DMS79 (cell line): ENCODE data around the gene CCDC150.
"Not testable (repeated sequence)": the region's sequence is repeated elsewhere in the genome, so short reads cannot be mapped to it uniquely, and the experiment has no call there.

ENCODE experiments used
- DNase-seq: peaks from one replicate; lab custom pipeline; 2025; lab: John Stamatoyannopoulos, UW

The CCDC150 gene

DNA sequence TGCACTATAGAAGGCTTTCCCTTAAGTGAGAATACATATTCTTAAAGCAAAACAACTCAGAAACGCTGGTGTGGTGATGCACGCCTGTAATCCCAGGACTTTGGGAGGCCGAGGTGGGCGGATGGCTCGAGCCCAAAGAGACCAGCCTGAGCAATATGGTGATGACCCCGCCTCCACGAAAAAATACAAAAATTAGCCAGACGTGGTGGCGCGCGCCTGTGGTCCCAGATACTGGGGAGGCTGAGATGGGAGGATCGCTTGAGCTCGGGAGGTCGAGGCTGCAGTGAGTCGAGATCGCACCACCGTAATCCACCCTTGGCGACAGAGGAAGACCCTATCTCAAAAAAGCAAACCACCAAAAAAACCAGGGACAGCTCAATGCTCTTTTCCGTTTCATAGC lies 750 bp upstream of the CCDC150 start:
- DNase-seq = no peak

DNA sequence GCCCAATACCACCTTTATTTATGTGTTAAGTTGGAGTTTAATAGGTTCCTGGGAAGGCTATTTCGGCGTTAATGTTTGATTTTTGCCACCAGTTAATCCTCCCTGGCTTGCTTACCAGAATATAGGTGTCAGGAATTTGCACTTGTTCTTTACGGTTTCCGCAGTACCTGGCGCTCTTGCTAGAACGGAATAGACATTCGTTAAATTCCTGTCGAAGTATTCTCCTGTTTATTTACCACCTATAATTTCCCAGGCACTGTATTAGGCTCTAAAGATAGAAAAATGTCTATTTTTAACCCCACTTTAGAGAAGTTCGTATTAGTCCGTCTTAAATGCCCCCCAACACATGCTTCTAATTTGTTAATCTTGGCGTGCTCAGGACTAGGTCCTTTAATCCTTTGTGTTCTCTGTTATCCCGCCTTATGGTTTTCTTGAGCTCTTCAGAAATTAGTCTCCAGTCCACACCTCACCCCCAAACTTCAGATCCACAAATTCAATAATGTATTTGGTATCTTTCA lies 575 bp downstream of the CCDC150 start:
- DNase-seq = no peak

DNA sequence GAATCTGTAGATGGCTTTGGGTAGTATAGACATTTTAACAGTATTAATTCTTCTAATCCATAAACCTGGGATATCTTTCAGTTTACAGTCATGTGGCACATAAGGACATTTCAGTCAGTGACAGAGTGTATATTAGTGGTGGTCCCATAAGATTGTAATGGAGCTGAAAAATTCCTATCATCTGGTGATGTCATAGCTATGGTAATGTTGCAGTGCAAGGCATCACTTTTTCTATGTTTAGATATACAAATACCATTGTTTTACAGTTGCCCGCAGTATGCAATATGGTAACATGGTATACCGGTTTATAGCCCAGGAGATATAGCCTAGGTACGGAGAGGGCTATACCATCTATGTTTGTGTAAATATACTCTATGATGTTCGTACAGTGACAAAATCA lies 9.7 kb downstream of the CCDC150 start:
- no peak for DNase-seq

GRCh38 chr2:196651387-196652094 lies 12.0 kb downstream of the CCDC150 start:
- DNase-seq = no peak

DNA sequence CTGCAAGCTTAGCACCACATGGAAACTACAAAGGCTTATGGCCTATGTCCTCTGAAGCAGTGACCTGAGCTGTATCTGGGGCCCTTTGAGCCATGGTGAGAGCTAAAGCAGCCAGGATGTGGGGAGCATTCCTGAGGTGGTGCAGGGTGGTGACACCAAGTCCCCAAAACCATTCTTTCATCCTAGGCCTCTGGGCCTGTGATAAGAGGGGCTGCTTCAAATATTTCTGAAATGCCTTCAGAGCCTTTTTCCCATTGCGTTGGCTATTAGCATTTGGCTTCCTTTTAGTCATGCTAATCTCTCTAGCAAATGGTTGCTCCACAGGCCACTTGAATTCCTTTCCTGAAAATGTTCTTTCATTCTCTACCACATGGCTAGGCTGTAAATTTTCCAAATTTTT lies 13.4 kb downstream of the CCDC150 start:
- DNase-seq = no peak

- no peak for DNase-seq
Observed at GRCh38 chr2:196653843-196654242, 14.3 kb downstream of the CCDC150 start.

GRCh38 chr2:196655761-196656160 lies 16.2 kb downstream of the CCDC150 start:
- DNase-seq = no peak

GRCh38 chr2:196657333-196657732 lies 17.8 kb downstream of the CCDC150 start:
- no peak for DNase-seq

- DNase-seq = no peak
Observed at GRCh38 chr2:196659844-196660243, 20.3 kb downstream of the CCDC150 start.

DNA sequence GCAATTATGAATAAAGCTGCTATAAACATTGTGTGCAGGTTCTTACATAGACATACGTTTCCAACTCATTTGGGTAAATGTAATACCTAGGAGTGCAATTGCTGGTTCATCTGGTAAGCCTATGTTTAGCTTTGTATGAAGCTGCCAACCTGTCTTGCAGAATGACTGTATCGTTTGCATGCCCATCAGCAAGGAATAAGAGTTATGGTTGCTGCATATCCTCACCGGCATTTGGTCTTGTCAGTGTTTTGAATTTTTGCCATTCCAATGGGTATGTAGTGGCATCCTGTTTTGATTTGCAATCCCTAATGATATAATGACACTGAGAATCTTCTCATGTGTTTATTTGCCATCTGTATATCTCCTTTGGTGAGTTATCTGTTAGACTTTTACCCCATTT lies 20.7 kb downstream of the CCDC150 start:
- no peak for DNase-seq

- DNase-seq = no peak
Observed at GRCh38 chr2:196670342-196670741, 30.8 kb downstream of the CCDC150 start.

DNA sequence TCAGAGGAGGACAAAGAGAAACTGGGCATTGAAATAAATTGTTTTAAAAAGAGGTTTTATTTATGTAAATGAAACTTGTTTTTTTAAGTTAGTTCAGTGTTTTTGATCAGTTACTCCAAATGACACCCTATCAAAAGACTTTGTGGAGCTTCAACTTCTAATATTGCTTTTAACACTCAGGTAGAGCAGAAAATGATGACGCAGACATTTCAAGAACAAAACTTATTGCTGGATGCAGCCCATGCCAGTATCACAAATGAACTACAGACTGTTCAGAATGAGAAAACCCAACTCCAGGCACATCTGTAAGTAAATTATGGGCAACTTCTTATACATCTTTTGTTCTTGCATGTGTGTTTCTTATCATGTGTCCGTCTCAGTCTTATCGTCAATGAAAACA lies 36.4 kb downstream of the CCDC150 start:
- no peak for DNase-seq

DNA sequence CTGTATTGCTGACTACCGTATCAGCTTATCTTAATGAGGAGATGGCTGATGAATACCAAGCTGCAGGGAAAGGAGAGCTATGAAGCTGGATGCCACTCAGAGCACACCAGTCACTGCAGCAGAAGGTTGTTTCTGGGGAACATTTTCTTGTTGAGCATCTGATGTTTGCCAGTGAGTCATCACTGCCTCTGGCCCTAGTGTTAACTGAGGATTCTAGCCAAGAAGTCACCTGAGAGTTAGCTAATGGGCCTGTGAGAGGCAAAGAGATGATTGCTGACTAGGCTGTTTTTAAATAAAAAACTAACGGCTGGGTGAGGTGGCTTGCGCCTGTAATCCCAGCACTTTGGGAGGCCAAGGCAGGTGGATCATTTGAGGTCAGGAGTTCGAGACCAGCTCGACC lies 37.9 kb downstream of the CCDC150 start:
- DNase-seq = no peak

DNA sequence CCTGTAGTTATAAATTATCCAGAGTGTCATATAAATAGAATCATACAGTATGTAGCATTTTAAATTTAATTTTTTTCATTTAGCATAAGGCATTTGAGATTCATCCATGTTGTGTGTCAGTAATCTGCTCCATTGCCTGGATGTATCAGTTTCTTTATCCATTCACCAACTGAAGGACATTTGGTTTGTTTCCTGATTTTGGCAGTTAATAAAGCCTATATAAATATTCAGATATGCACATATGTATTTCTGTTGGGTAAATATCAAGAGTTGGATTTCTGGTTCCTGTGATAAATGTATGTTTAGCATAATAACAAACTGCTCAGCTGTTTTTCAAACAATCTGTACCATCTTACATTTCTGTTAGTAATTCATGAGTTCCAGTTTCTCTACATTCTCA lies 39.9 kb downstream of the CCDC150 start:
- no peak for DNase-seq

DNA sequence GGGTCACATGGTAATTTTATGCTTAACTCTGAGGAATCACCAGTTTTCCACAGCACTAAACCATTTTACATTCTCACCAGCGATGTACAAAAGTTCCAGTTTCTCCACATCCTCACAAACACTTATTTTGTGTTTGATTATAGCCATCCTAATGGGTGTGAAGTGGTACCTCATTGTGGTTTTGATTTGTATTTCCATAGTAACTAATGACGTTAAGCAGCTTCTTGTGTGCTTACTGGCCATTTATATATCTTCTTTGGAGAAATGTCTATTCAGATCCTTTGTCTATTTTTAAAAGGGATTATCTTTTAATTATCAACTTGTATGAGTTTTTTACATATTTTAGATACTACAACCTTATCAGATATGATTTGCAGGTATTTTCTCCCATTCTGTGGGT lies 42.0 kb downstream of the CCDC150 start:
- DNase-seq = no peak

GRCh38 chr2:196685792-196686191 lies 46.3 kb downstream of the CCDC150 start:
- no peak for DNase-seq

DNA sequence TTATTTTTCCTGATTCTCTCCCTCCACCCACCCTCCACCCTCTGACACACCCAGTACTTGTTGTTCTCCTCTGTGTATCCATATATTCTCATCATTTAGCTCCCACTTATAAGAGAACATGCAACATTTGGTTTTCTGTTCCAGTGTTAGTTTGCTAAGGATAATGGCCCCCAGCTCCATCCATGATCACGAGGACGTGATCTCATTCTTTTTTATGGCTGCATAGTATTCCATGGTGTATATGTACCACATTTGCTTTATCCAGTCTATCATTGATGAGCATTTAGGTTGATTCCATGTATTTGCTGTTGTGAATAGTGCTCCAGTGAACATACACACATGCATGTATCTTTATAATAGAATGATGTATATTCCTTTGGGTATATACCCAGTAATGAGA lies 47.2 kb downstream of the CCDC150 start:
- DNase-seq = not testable (repeated sequence)

DNA sequence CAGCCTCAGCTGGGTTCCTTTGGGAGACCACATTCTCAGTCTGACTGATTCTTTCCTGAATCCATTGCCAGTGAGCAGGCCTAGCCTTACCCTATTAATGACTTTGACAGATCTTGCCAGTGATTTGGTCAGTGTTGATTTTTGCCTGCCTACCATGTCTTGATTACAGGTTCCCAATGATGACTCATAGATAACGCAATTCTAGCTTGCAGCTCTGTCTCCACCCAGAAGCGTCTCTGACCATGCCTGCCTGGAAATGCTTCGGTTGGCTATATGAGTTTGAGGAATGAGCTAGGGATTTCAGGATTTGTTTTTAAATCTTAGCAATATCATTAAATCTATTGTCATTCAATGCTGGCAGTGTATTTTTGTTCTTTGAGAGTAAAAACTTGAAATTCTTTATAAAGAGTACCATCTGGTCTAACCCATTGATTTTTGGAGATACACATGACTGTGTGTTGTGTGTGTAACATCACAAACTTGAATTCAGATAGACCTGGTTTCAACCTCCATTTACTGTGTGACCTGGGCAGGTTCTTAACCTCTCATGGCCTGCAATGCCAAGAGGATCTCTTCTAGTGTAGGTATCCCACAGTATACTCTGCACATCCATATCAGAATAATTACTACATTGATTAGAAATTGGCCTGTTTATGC lies 57.0 kb downstream of the CCDC150 start:
- DNase-seq = no peak

DNA sequence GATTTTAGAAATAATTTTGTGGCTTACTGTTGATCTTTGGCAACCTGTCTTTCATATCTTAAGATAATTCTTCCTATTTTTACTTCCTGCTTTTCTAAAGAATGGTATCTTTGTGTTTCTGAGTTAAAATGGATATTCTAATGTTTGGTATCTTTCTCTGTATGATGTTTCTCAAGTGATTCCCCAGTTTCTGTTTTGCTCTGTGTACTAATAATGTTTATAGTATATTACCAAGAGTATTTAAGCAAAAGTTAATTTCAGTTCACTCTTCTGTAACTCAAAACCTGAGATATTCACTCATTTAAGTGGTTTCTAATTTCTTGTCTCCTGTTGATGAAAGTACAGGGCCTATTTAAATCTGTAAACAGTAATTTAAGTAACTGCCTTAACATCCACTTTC lies 58.3 kb downstream of the CCDC150 start:
- DNase-seq = no peak

DNA sequence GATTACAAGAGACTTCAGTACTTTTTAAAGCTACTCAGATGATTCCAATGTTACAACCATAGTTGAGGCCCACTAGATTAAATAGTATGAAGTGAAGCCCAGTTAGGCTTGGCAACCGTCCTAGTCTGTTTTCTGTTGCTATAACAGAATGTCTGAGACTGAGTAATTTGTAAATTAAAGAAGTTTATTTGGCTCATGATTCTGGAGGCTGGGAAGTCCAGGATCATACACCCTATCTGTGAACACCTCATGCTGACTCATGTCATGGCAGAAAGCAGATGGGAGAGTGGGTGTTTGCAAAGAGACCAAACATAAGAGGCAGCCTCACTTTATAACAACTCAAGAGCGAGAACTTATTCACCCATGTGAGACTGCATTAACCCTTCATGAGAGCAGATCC lies 63.1 kb downstream of the CCDC150 start:
- no peak for DNase-seq

DNA sequence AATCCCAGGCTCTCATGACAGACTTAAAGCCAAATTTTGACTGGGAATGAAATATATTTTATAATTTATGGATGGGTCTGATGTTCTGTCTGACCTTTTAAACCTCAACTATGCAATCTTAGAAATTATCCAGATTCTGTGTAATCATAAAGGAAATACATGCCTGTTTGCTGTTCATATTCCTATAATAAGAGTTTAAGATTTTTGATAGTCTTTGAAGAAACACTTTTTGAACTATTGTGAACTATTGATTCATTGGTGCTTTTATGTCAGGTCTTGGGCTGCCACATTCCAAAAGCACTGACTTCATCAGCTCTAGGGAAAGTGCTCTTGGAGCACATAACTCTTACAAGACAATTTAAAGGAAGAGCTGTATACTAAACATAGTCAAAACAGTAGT lies 64.2 kb downstream of the CCDC150 start:
- DNase-seq = no peak

DNA sequence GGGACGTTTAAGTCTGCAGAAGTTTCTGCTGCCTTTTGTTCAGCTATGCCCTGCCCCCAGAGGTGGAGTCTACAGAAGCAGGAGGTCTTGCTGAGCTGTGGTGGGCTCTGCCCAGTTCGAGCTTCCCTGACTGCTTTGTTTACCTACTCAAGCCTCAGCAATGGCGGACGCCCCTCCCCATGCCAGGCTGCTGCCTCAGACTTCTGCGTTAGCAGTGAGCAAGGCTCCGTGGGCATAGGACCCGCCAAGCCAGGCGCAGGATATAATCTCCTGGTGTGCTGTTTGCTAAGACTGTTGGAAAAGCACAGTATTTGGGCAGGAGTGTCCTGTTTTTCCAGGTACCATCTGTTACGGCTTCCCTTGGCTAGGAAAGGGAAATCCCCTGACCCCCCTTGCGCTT lies 70.5 kb downstream of the CCDC150 start:
- not testable (repeated sequence) for DNase-seq

GRCh38 chr2:196711625-196712024 lies 72.1 kb downstream of the CCDC150 start:
- DNase-seq = no peak

GRCh38 chr2:196712867-196713266 lies 73.4 kb downstream of the CCDC150 start:
- DNase-seq = no peak
